Neutrophil (primary cell): Measurements from ENCODE around the gene ATP11A.
"Not testable (repeated sequence)": the region's sequence is repeated elsewhere in the genome, so short reads cannot be mapped to it uniquely, and the experiment has no call there.

Experiments used
- H3K27ac ChIP-seq: fragments of 200-600 bp; sonication (generic); 2 replicates; pipeline ENCODE4 v1.5.1; 2016; ENCODE audit warnings: mild to moderate bottlenecking, moderate library complexity
- H3K27me3 ChIP-seq: fragments of 200-600 bp; sonication (generic); 2 replicates; pipeline ENCODE4 v1.6.0; 2016; ENCODE audit warnings: mild to moderate bottlenecking
- H3K36me3 ChIP-seq: fragments of 200-600 bp; sonication (generic); 2 replicates; pipeline ENCODE4 v1.5.1; 2017
- H3K4me1 ChIP-seq, 2 experiments: fragments of 200-600 bp in 1 of 2; sonication (generic) in 1 of 2; 1 replicate in 1 of 2; 2 replicates in 1 of 2; pipeline versions ENCODE4 v1.5.1 to v1.6.1; 2013 to 2016; ENCODE audit warnings: low read depth in 1 of 2, low read length in 1 of 2, mild to moderate bottlenecking in 1 of 2, moderate library complexity in 1 of 2; ENCODE audit not compliant: control insufficient read depth in 1 of 2, insufficient read depth in 1 of 2
- H3K4me3 ChIP-seq, 2 experiments: fragments of 200-600 bp in 1 of 2; sonication (generic) in 1 of 2; 1 replicate in 1 of 2; 2 replicates in 1 of 2; pipeline ENCODE4 v1.5.1; 2013 to 2016; ENCODE audit warnings: low read depth in 1 of 2, low read length in 1 of 2, mild to moderate bottlenecking in 1 of 2, moderate library complexity in 1 of 2
- H3K9me3 ChIP-seq: fragments of 200-600 bp; sonication (generic); 2 replicates; pipeline ENCODE4 v1.5.1; 2016
- CTCF ChIP-seq: fragments of 200-600 bp; sonication (generic); IDR thresholded peaks from 2 replicates; pipeline ENCODE4 v1.5.1; 2016; ENCODE audit warnings: antibody characterized with exemption

Gene ATP11A

GRCh38 chr13:112840472-112841302 is 150.8 kb downstream of the ATP11A start:
- peaks cover 5% of the 10 kb centered on the region for H3K9me3 ChIP-seq
- H3K4me1 ChIP-seq = no peaks in the 10 kb centered on the region
- no peaks in the 10 kb centered on the region for H3K27me3 ChIP-seq
- H3K27ac ChIP-seq = no peak overlapping the region
- no peak for TF ChIP-seq CTCF
- peaks cover 98% of the 10 kb centered on the region for H3K36me3 ChIP-seq
- no peak overlapping the region for H3K4me3 ChIP-seq

- H3K9me3 ChIP-seq, H3K4me3 ChIP-seq, H3K27me3 ChIP-seq, H3K4me1 ChIP-seq, H3K27ac ChIP-seq: not testable (repeated sequence)
- H3K36me3 ChIP-seq = peaks cover 98% of the 10 kb centered on the region
These were observed 151.6 kb downstream of the ATP11A start for GRCh38 chr13:112841303-112842015.

GRCh38 chr13:112842343-112842856 is 152.6 kb downstream of the ATP11A start:
- TF ChIP-seq CTCF = no peak
- Histone ChIP-seq H3K4me1 (no peaks in the 10 kb centered on the region), H3K9me3 (peaks cover 5% of the 10 kb centered on the region), H3K4me3 (no peak overlapping the region), H3K27ac (no peak overlapping the region), H3K27me3 (no peaks in the 10 kb centered on the region), H3K36me3 (peaks cover 98% of the 10 kb centered on the region)

GRCh38 chr13:112842931-112843391 is 153.1 kb downstream of the ATP11A start:
- Histone ChIP-seq H3K4me1 (no peaks in the 10 kb centered on the region), H3K36me3 (peaks cover 98% of the 10 kb centered on the region), H3K9me3 (peaks cover 5% of the 10 kb centered on the region), H3K27me3 (no peaks in the 10 kb centered on the region), H3K27ac (no peak overlapping the region), H3K4me3 (no peak overlapping the region)
- no peak for TF ChIP-seq CTCF

- H3K27ac ChIP-seq = no peak overlapping the region
- peaks cover 92% of the 10 kb centered on the region for H3K36me3 ChIP-seq
- H3K27me3 ChIP-seq = no peaks in the 10 kb centered on the region
- H3K9me3 ChIP-seq = peaks cover 5% of the 10 kb centered on the region
- no peaks in the 10 kb centered on the region for H3K4me1 ChIP-seq
- TF ChIP-seq CTCF = no peak
- no peak overlapping the region for H3K4me3 ChIP-seq
These were observed 153.7 kb downstream of the ATP11A start for GRCh38 chr13:112843392-112844111.
